Placental pericyte (primary cell): Measurements from ENCODE around the gene PHLDA2. TPM values are rescaled to one million over a fixed set of nuclear protein-coding genes. Genes with fewer than 3 reads are reported as not detected.
A peak's percentile ranks its signal among the peaks of the same experiment; 100 is the strongest.

Experiments
- small RNA-seq: library from RNA; depleted of rRNA; stranded (forward); fragments of <200 nt; gene quantifications from one replicate; pipeline ENCODE3, GENCODE V24; 2012; ENCODE audit warnings: low replicate concordance
- total RNA-seq: library from RNA; depleted of rRNA; stranded (reverse); fragments of >200 nt; gene quantifications from 2 replicates; pipeline ENCODE4 v1.2.3, GENCODE V29; 2012

The PHLDA2 gene, protein sequence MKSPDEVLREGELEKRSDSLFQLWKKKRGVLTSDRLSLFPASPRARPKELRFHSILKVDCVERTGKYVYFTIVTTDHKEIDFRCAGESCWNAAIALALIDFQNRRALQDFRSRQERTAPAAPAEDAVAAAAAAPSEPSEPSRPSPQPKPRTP
- 15.3 and 33.4 TPM in 2 replicates for total RNA-seq

GRCh38 chr11:2928605-2929530 lies at the start of gene PHLDA2:
TSS of gene PHLDA2 (minus strand) at chr11:2929420. CDS start at chr11:2929364, 56 bp downstream.

DNA sequence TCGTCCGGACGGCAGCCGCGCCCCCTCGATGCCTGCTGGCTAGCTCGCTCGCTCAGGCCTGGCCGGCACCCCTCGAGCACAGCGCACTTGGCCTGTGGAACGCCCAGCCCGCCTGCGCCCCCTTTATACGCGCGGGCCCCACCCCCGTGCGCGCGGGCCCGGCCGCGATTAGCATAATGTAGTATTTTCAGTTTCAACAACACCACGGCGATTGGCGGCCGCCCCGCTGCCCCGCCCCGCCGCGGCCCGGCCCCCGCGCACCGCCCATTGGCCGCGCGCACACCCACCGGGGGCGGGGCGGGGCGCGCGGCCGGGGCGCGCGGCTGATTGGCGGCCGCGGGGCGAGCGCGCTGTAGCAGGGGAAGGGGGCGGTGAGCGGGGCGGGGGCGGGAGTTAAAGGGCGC lies 43.5 kb downstream of the PHLDA2 start, which contains the start of gene CDKN1C:
CDKN1C (minus strand) TSS at position 98 of the 404 bp plus-strand sequence. CDS start 319 bp downstream, outside the sequence.

Small RNA genes within 50 kb of the gene (small RNA-seq; reads per million reads assigned to genes)
- 18.9 reads per million, percentile 96 among the genes with 10 or more reads in this experiment for gene SNORA54

Other genes with a start within 250 kb of the PHLDA2 start
- gene KCNQ1OT1, start 229.4 kb downstream of the PHLDA2 start, total RNA-seq, result 3.5 and 4.2 TPM in 2 replicates
- 1.7 and 16.2 TPM in 2 replicates for gene CDKN1C, start 43.6 kb downstream of the PHLDA2 start, total RNA-seq
- 66.5 and 125 TPM in 2 replicates for gene NAP1L4, start 62.9 kb upstream of the PHLDA2 start, total RNA-seq
- 72.4 and 100 TPM in 2 replicates for gene CARS1, start 128.0 kb upstream of the PHLDA2 start, total RNA-seq
- 30.9 and 52.1 TPM in 2 replicates for gene OSBPL5, start 235.9 kb upstream of the PHLDA2 start, total RNA-seq